Measurements from ENCODE around the gene SERPINA3.

DNA sequence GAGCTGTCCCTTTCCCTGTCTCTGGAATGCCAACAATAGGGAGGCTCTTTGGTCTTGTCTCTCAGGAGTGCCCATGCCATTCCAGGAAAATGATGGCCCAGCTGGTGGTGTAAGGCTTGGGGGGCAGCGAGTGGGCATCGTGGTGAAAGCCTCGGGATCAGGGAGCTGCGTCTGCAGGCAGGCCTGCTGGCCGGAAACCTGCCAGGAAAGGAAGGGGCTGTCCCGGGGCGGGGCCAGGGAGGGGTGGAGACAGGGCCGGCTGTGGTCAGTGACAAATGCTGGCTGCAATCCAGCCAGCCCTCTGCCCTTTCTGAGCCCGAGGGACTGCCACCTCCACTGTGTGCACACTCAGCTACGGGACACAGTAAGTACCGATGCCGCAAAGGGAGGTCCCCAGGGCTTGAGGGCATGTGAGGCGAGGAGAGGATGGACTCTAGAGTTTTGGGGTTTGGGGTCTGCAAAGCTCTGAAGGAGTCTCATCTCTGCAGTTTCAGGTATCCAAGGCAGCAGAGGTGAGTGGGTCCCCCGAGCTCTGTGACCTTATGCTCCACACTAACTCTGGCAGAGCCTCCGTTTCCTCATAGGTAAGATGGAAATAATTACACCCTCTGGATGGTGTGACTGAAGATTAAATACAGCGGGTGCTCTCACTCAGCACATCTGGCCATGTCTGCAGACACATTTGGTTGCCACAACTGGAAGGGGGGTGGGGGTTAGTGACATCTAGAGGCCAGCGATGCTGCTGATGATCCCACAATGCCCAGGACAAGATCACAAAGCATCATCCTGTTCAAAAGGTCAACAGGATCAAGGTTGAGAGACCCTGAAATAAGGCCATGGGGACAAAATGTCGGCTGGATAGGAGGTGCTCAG lies 30.8 kb upstream of the SERPINA3 start, which contains the start of gene SERPINA5:
- TF ChIP-seq POLR2AphosphoS5 (IDR thresholded peaks at IDR 0.05; ENCODE audit: low read depth, low read length) (no peak), POLR2A (IDR thresholded peaks at IDR 0.05; ENCODE audit: low read depth, low read length) (no peak), TAF1 (IDR thresholded peaks at IDR 0.05; ENCODE audit: borderline replicate concordance, low read depth, low read length) (no peak)
